ENCODE measurements around the gene GMDS.

GMDS gene

DNA sequence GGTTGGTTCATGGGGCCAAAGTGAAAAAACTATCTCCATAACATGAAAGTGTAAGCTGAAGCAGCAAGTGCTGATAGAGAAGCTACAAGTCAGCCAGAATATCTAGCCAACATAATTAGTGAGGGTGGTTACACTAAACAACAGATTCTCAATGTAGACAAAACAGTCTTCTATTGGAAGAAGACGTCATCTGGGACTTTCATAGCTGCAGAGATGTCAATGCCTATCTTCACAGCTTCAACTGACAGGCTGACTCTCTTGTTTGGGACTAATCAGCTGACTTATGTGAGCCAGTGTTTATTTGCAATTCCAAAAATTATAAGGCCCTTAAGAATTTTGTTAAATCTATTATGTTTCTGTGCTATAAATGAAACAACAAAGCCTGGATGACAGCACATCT, 63.2 kb downstream of the GMDS start:
- in situ Hi-C loops (cut with HindIII; ENCODE audit: low sequenced_read_pairs) = no loop called here
- TF ChIP-seq, protein P1, sequence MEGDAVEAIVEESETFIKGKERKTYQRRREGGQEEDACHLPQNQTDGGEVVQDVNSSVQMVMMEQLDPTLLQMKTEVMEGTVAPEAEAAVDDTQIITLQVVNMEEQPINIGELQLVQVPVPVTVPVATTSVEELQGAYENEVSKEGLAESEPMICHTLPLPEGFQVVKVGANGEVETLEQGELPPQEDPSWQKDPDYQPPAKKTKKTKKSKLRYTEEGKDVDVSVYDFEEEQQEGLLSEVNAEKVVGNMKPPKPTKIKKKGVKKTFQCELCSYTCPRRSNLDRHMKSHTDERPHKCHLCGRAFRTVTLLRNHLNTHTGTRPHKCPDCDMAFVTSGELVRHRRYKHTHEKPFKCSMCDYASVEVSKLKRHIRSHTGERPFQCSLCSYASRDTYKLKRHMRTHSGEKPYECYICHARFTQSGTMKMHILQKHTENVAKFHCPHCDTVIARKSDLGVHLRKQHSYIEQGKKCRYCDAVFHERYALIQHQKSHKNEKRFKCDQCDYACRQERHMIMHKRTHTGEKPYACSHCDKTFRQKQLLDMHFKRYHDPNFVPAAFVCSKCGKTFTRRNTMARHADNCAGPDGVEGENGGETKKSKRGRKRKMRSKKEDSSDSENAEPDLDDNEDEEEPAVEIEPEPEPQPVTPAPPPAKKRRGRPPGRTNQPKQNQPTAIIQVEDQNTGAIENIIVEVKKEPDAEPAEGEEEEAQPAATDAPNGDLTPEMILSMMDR (IDR thresholded peaks at IDR 0.05; ENCODE audit: low read depth, low read length) = no peak

DNA sequence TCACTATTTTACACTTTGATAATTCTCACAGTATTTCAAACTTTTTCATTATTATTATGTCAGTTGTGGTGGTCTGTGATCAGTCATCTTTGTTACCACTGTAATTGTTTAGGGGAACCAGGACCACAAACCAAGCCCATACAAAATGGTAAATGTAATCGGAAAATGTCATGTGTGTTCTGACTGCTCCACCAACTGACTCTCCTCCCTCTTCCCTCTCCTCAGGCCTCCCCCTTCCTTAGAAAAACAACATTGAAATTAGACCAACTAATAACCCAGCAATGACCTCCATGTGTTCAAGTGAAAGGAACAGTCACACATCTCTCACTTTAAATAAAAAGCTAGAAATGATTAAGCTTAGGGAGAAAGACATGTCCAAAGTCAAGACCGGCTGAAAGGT, 63.8 kb downstream of the GMDS start:
- in situ Hi-C loops (cut with HindIII; ENCODE audit: low sequenced_read_pairs) = no loop called here
- TF ChIP-seq, protein P1 (IDR thresholded peaks at IDR 0.05; ENCODE audit: low read depth, low read length) = no peak
- no peak for DNase-seq (ENCODE audit: low read depth, low spot score)
- H3K4me3 ChIP-seq (ENCODE audit: low read depth, low read length) = no peak overlapping the region

More for the DNA sequence above, 63.2 kb downstream of the GMDS start:
- H3K4me3 ChIP-seq (ENCODE audit: low read depth, low read length) = no peak overlapping the region
- DNase-seq (ENCODE audit: low read depth, low spot score) = no peak

DNA sequence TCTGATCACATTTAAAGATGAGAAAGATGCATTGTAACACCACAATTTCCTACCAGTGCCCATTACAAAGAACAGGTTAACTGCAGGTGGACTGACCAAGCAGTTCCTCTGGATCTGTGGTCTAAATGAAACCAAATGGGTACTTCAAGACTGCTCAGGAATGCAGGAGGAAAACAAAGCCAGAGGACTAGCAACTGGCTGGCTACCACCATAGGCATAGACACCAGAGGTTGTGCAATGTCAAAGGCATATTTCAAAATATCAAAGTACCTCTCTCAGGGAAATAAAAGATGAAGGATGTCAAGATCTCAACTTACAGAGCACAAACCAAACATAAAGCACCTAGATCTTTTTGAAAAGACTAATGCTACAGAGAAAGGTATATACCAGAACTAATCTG, 65.5 kb downstream of the GMDS start:
- no peak overlapping the region for H3K4me3 ChIP-seq (ENCODE audit: low read depth, low read length)
- no peak for DNase-seq (ENCODE audit: low read depth, low spot score)
- in situ Hi-C loops (cut with HindIII; ENCODE audit: low sequenced_read_pairs) = no loop called here
- TF ChIP-seq, protein P1 (IDR thresholded peaks at IDR 0.05; ENCODE audit: low read depth, low read length) = no peak

DNA sequence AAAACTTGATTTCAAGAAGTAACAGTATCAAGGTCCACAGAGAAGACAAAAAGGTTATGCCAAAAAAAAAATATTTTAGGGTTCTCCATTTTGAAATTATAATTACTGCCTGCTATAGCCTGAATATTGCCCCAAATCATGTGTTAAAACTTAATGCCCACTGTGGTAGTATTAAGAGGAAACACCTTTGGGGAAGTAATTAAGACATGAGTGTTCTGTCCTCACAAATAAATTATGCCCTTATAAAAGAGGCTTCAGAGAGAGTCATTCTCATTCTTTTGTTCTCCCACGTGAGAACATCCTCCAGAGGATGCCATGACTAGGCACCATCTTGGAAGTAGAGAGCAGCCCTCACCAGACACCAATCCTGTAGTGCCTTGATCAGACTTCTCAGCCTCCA, 66.2 kb downstream of the GMDS start:
- no peak for DNase-seq (ENCODE audit: low read depth, low spot score)
- H3K4me3 ChIP-seq (ENCODE audit: low read depth, low read length) = no peak overlapping the region
- in situ Hi-C loops (cut with HindIII; ENCODE audit: low sequenced_read_pairs) = no loop called here
- TF ChIP-seq, protein P1 (IDR thresholded peaks at IDR 0.05; ENCODE audit: low read depth, low read length) = no peak

DNA sequence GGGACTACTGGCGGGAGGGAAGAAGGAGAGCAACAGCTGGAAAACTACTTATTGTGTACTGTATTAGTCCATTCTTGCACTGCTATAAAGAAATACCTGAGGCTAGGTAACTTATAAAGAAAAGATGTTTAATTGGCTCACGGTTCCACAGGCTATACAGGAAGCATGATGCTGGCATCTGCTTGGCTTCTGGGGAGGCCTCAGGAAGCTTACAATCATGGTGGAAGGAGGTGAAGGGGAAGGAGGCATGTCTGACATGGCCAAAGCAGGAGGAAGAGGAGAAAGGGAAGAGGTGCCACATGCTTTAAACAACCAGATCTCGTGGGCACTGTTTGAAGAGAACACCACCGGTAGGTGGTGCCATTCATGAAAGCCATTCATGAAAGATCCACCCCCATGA, 67.3 kb downstream of the GMDS start:
- TF ChIP-seq, protein P1 (IDR thresholded peaks at IDR 0.05; ENCODE audit: low read depth, low read length) = no peak
- no peak overlapping the region for H3K4me3 ChIP-seq (ENCODE audit: low read depth, low read length)
- DNase-seq (ENCODE audit: low read depth, low spot score) = no peak
- in situ Hi-C loops (cut with HindIII; ENCODE audit: low sequenced_read_pairs) = no loop called here

DNA sequence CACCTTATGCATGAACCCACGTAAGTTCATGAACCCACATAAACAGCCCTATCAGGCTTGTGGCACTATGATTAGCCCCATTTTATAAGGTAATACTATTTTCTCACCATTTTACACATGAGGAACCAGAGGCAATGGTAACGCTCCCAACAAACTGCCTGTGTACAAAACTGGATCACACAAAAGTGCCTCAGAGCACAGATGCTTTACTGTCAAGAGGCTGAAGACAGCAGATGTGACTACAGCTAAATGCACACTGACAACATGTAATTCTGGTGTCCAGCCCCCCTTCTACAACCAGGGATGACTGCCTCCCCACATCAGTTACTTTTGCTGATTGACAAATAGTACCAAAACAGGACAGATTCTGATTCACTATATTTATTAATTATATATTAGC, 69.6 kb downstream of the GMDS start:
- no peak for DNase-seq (ENCODE audit: low read depth, low spot score)
- in situ Hi-C loops (cut with HindIII; ENCODE audit: low sequenced_read_pairs) = no loop called here
- TF ChIP-seq, protein P1 (IDR thresholded peaks at IDR 0.05; ENCODE audit: low read depth, low read length) = no peak
- H3K4me3 ChIP-seq (ENCODE audit: low read depth, low read length) = no peak overlapping the region
